Endothelial cell of umbilical vein (primary cell): ENCODE measurements around the gene ANKAR.

ENCODE experiments used
- CTCF ChIP-seq, 2 donors: IDR thresholded peaks; 1 replicate in 1 of 2; 2 replicates in 1 of 2; pipeline ENCODE4 v1.5.1; 2011; ENCODE audit warnings: low read length in 2 of 2, mild to moderate bottlenecking in 2 of 2, moderate library complexity in 2 of 2, control low read depth in 1 of 2, inconsistent platforms in 1 of 2, low read depth in 1 of 2; ENCODE audit not compliant: insufficient read depth in 1 of 2; ENCODE audit errors: extremely low read depth in 1 of 2
- EZH2 ChIP-seq: IDR thresholded peaks from 2 replicates; pipeline ENCODE4 v1.6.1; 2012; ENCODE audit warnings: borderline replicate concordance, low read depth, mild to moderate bottlenecking, moderate library complexity, low read length, inconsistent platforms; ENCODE audit not compliant: severe bottlenecking
- FOS ChIP-seq: IDR thresholded peaks from 2 replicates; pipeline ENCODE4 v1.6.1; 2011; ENCODE audit warnings: mild to moderate bottlenecking, low read length, moderate library complexity, borderline replicate concordance; ENCODE audit not compliant: insufficient read depth
- GATA2 ChIP-seq: IDR thresholded peaks from 2 replicates; pipeline ENCODE4 v1.7.0; 2011; ENCODE audit warnings: low read depth, mild to moderate bottlenecking, moderate library complexity, mixed read lengths, low read length; ENCODE audit not compliant: insufficient read length, insufficient read depth
- MAX ChIP-seq: IDR thresholded peaks from 2 replicates; pipeline ENCODE4 v1.6.1; 2011; ENCODE audit not compliant: insufficient read depth, insufficient read length
- MYC ChIP-seq: IDR thresholded peaks from one replicate; pipeline ENCODE4 v1.6.1; 2011; ENCODE audit warnings: mild to moderate bottlenecking, low read depth, low read length
- POLR2A ChIP-seq: IDR thresholded peaks from 2 replicates; pipeline ENCODE4 v1.6.1; 2012; ENCODE audit warnings: low read depth, mild to moderate bottlenecking, control low read depth, low read length

GRCh38 chr2:189700681-189701080 lies 26.2 kb downstream of the ANKAR start:
- TF ChIP-seq GATA2: no peak
- no peak for TF ChIP-seq MYC
- no peak for TF ChIP-seq POLR2A
- TF ChIP-seq EZH2: no peak
- TF ChIP-seq CTCF (IDR thresholded peaks at IDR 0.05; ENCODE audit: extremely low read depth in 1 of 2, insufficient read depth in 1 of 2, low read depth in 1 of 2, low read length in 2 of 2): no peak
- TF ChIP-seq MAX: no peak
- TF ChIP-seq FOS: no peak
